Esophagus muscularis mucosa (tissue), 4 donors: ENCODE data around the gene FRMD5. TPM values are rescaled to one million over a fixed set of nuclear protein-coding genes. Genes with fewer than 3 reads are reported as not detected.
A peak's percentile ranks its signal among the peaks of the same experiment; 100 is the strongest.

Experiments
- DNase-seq: peaks from one replicate; pipeline ENCODE4 v3.0.0-alpha.2; 2017; ENCODE audit errors: extremely low spot score
- H3K27ac ChIP-seq, 4 donors: fragments of 200-600 bp; sonication (generic); replicated peaks in 1 of 4; 1 replicate in 3 of 4; 2 replicates in 1 of 4; pipeline ENCODE4 v1.5.1; 2016 to 2019; ENCODE audit warnings: mild to moderate bottlenecking in 1 of 4
- H3K27me3 ChIP-seq, 4 donors: fragments of 200-600 bp; sonication (generic); one replicate each; pipeline versions ENCODE4 v1.5.1 to v1.6.0; 2016 to 2019
- H3K36me3 ChIP-seq, 4 donors: fragments of 200-600 bp; sonication (generic); one replicate each; pipeline ENCODE4 v1.5.1; 2016 to 2019
- H3K4me1 ChIP-seq, 4 donors: fragments of 200-600 bp; sonication (generic); one replicate each; pipeline ENCODE4 v1.5.1; 2016 to 2019
- H3K4me3 ChIP-seq, 4 donors: fragments of 200-600 bp; sonication (generic); 1 replicate in 2 of 4; 2 replicates in 2 of 4; pipeline ENCODE4 v1.5.1; 2016 to 2019; ENCODE audit warnings: mild to moderate bottlenecking in 4 of 4, moderate library complexity in 1 of 4
- H3K9me3 ChIP-seq, 4 donors: fragments of 200-600 bp; sonication (generic); 1 replicate in 3 of 4; 2 replicates in 1 of 4; pipeline ENCODE4 v1.5.1; 2016 to 2019
- EP300 ChIP-seq: sonication (generic); formaldehyde crosslinking; IDR thresholded peaks from one replicate; pipeline ENCODE4 v1.6.1; 2017; ENCODE audit warnings: antibody characterized with exemption
- POLR2A ChIP-seq: fragments of 450-650 bp; IDR thresholded peaks from one replicate; pipeline ENCODE4 v1.6.1; 2017; ENCODE audit warnings: antibody characterized with exemption, moderate library complexity, mild to moderate bottlenecking, low read depth
- POLR2AphosphoS5 ChIP-seq, 2 donors: sonication (generic); formaldehyde crosslinking; IDR thresholded peaks; one replicate each; pipeline ENCODE4 v1.6.1; 2017; ENCODE audit warnings: antibody characterized with exemption in 2 of 2
- WGBS: methylation state at CpG from one replicate; pipeline ENCODE4 v1.1.5; 2018; 5-methylcytosine and 5-hydroxymethylcytosine counted together
- intact Hi-C: fragments of 100-400 bp; cut with DNase I; formaldehyde crosslinking; loops from one replicate; pipeline ENCODE4 v1.15.1; 2023
- total RNA-seq, 4 donors: library from RNA; depleted of rRNA; stranded (reverse); fragments of >200 nt; gene quantifications; one replicate each; pipeline versions ENCODE4 v1.1.0 to v1.2.1, GENCODE V29; 2016
- TF ChIP-seq, protein P1 (sequence below), 3 experiments: fragments of 200-600 bp in 2 of 3; fragments of 450-650 bp in 1 of 3; sonication (generic) in 2 of 3; IDR thresholded peaks; one replicate each; pipeline ENCODE4 v1.5.1; 2017 to 2019; ENCODE audit warnings: antibody characterized with exemption in 3 of 3, mild to moderate bottlenecking in 2 of 3, moderate library complexity in 1 of 3

FRMD5 gene
- total RNA-seq, 4 donors from 2014 or later = 0.42 to 1.4 (median 0.67) TPM

DNA sequence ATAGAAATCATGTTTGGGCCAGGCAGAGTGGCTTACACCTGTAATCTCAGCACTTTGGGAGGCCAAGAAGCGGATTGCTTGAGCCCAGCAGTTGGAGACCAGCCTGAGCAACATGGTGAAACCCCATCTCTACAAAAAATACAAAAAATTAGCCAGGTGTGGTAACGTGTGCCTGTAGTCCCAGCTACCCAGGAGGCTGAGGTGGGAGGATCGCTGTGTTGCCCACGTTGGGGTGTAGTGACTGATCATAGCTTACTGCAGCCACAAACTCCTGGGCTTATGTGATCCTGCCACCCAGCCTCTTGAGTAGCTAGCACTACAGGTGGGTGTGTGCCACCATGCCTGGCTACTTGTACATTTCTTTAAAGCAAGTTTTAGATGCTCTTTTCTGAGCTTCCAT, 254.0 kb downstream of the FRMD5 start:
- no peaks in the 10 kb centered on the region for H3K9me3 ChIP-seq
- WGBS = 81% methylated on average over 4 of the region's 4 CpGs
- no peaks in the 10 kb centered on the region for H3K36me3 ChIP-seq
- TF ChIP-seq EP300 = no peak
- no peak for TF ChIP-seq POLR2A
- TF ChIP-seq POLR2AphosphoS5 (IDR thresholded peaks at IDR 0.05) = no peak
- TF ChIP-seq, protein P1, sequence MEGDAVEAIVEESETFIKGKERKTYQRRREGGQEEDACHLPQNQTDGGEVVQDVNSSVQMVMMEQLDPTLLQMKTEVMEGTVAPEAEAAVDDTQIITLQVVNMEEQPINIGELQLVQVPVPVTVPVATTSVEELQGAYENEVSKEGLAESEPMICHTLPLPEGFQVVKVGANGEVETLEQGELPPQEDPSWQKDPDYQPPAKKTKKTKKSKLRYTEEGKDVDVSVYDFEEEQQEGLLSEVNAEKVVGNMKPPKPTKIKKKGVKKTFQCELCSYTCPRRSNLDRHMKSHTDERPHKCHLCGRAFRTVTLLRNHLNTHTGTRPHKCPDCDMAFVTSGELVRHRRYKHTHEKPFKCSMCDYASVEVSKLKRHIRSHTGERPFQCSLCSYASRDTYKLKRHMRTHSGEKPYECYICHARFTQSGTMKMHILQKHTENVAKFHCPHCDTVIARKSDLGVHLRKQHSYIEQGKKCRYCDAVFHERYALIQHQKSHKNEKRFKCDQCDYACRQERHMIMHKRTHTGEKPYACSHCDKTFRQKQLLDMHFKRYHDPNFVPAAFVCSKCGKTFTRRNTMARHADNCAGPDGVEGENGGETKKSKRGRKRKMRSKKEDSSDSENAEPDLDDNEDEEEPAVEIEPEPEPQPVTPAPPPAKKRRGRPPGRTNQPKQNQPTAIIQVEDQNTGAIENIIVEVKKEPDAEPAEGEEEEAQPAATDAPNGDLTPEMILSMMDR (IDR thresholded peaks at IDR 0.05) = no peak
- peak; percentile 84 for DNase-seq
- H3K27me3 ChIP-seq = no peaks in the 10 kb centered on the region
- H3K4me3 ChIP-seq = no peak overlapping the region
- intact Hi-C loops = no loop called here
- H3K27ac ChIP-seq = no peak overlapping the region
- no peaks in the 10 kb centered on the region for H3K4me1 ChIP-seq

DNA sequence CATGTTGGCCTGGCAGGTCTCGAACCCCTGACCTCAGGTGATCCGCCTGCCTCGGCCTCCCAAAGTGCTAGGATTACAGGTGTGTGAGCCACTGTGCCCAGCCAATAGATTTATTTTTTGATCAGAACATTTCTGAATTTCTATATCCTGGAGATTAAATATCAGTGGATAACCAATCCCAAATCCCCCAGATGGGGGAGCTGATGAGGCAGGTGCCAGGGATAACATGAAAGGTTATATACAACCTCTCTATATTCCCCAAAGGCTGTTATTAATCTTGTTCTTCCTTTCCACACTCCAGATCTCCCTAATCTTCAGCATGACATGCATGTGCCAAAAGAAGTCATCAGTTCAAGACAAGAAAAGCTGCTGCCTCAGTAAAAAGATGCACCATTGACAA, 256.0 kb downstream of the FRMD5 start:
- WGBS = 85% methylated on average over 3 of the region's 3 CpGs
- H3K4me3 ChIP-seq = no peak overlapping the region
- no peaks in the 10 kb centered on the region for H3K9me3 ChIP-seq
- no peak overlapping the region for H3K27ac ChIP-seq
- DNase-seq = peak; percentile 47
- intact Hi-C loops = no loop called here
- H3K4me1 ChIP-seq = no peaks in the 10 kb centered on the region
- no peaks in the 10 kb centered on the region for H3K36me3 ChIP-seq
- no peaks in the 10 kb centered on the region for H3K27me3 ChIP-seq
- no peak for TF ChIP-seq POLR2A
- no peak for TF ChIP-seq EP300
- TF ChIP-seq POLR2AphosphoS5 (IDR thresholded peaks at IDR 0.05) = no peak
- TF ChIP-seq, protein P1 (IDR thresholded peaks at IDR 0.05) = no peak

DNA sequence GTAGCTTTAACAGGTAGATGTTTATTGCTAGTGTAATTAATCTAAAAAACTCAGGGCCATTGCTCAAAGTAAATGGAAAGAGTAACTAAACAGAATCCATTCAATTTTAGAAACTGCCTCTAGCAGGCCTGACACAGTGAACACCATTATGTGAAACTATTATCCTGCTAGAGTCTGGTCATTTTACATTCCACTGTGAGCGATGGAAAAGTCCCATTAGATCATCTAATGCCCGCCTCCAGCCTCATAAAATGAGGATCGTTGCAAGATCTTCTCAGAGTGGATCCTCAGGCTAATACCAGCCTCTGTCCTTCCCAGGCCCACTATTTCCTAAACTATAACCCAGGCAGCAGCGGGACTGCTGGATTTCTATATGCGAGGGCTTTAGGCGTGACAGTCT, 260.6 kb downstream of the FRMD5 start:
- peaks cover 0 to 5% (median 0%) of the 10 kb centered on the region in 4 donors for H3K27me3 ChIP-seq
- H3K4me1 ChIP-seq = peaks cover 0 to 4% (median 0%) of the 10 kb centered on the region in 4 donors
- H3K9me3 ChIP-seq = no peaks in the 10 kb centered on the region
- no peak overlapping the region for H3K27ac ChIP-seq
- WGBS = 87% methylated on average over 6 of the region's 6 CpGs
- TF ChIP-seq POLR2A (no peak), EP300 (no peak), POLR2AphosphoS5 (IDR thresholded peaks at IDR 0.05) (no peak)
- TF ChIP-seq, protein P1 (IDR thresholded peaks at IDR 0.05) = no peak
- intact Hi-C loops = no loop called here
- H3K4me3 ChIP-seq = no peak overlapping the region
- DNase-seq = no peak
- H3K36me3 ChIP-seq = no peaks in the 10 kb centered on the region

DNA sequence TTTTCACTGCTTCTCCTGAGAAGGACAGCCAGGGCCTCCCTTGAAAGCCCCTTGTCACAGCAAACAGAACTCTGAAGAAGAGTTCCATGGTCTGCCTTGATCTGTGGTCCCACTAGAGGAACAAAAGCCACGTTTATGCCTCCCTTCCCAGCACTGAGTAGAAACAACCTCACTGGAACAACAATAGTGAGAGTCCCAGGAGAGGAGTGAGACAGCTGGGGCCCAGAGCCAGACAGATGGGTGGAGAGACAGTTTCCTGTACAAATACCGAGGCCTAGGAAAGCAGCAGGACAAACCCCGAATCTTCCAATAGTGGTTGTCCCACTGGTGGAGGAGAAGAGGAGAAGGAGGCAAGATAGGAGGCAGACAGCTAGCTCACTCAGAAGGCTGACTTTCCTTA, 262.2 kb downstream of the FRMD5 start:
- WGBS = 64% methylated on average over 3 of the region's 3 CpGs
- Histone ChIP-seq H3K9me3 (no peaks in the 10 kb centered on the region), H3K27me3 (peaks cover 0 to 5% (median 0%) of the 10 kb centered on the region in 4 donors), H3K36me3 (no peaks in the 10 kb centered on the region), H3K27ac (no peak overlapping the region), H3K4me3 (no peak overlapping the region), H3K4me1 (peaks cover 0 to 4% (median 0%) of the 10 kb centered on the region in 4 donors)
- TF ChIP-seq, protein P1 (IDR thresholded peaks at IDR 0.05) = no peak
- TF ChIP-seq POLR2A (no peak), POLR2AphosphoS5 (IDR thresholded peaks at IDR 0.05) (no peak), EP300 (no peak)
- no peak for DNase-seq
- intact Hi-C loops = no loop called here

DNA sequence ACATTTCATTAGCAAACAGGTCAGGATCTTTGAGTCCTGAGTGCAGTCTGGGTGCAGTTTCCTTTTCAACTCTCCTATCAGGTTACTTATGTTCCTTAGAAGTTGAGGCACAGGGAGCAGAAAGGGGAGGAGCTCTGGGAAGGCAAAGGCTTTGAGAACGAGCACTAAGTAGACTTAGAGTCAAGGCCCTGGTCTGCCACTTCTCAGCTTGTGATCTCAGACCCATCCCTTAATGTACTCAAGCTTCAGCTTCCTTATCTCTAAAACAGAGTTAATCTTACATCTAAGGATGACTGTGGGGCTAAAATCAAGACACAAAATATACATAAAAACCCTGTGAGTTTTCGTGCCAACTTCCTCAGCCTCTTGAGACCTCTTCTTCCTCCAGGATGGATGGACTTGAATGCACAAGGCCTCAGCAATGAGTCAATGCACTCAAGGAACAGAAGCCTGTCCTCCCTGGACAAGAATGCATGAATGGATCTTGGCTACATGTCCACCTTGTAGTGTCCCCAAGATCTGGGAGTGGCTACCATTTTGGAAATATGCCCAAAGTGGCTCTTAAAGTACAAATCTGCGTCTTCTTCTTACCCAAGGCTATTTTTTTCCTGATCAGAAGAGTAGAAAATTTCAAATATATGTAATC, 263.2 kb downstream of the FRMD5 start:
- WGBS = 75% methylated on average over 3 of the region's 3 CpGs
- intact Hi-C loops = no loop called here
- no peak overlapping the region for H3K4me3 ChIP-seq

More for the DNA sequence above, 263.2 kb downstream of the FRMD5 start:
- peaks cover 0 to 5% (median 0%) of the 10 kb centered on the region in 4 donors for H3K27me3 ChIP-seq
- peaks cover 0 to 4% (median 0%) of the 10 kb centered on the region in 4 donors for H3K4me1 ChIP-seq
- DNase-seq = no peak
- H3K9me3 ChIP-seq = no peaks in the 10 kb centered on the region
- H3K36me3 ChIP-seq = no peaks in the 10 kb centered on the region
- H3K27ac ChIP-seq = no peak overlapping the region
- no peak for TF ChIP-seq EP300
- TF ChIP-seq POLR2AphosphoS5 (IDR thresholded peaks at IDR 0.05) = no peak
- TF ChIP-seq POLR2A = no peak
- TF ChIP-seq, protein P1 (IDR thresholded peaks at IDR 0.05) = no peak
